GM12873 (cell line): ENCODE results near the gene MYNN.

Experiments
- TF ChIP-seq, protein P1 (sequence below): IDR thresholded peaks from 2 replicates; pipeline ENCODE4 v1.5.1; 2012; ENCODE audit warnings: low read depth, mild to moderate bottlenecking, moderate library complexity, low read length, control low read depth; ENCODE audit not compliant: insufficient read depth; ENCODE audit errors: missing control alignments

Gene MYNN

GRCh38 chr3:169838511-169839030 is 65.4 kb downstream of the MYNN start:
- TF ChIP-seq, protein P1, sequence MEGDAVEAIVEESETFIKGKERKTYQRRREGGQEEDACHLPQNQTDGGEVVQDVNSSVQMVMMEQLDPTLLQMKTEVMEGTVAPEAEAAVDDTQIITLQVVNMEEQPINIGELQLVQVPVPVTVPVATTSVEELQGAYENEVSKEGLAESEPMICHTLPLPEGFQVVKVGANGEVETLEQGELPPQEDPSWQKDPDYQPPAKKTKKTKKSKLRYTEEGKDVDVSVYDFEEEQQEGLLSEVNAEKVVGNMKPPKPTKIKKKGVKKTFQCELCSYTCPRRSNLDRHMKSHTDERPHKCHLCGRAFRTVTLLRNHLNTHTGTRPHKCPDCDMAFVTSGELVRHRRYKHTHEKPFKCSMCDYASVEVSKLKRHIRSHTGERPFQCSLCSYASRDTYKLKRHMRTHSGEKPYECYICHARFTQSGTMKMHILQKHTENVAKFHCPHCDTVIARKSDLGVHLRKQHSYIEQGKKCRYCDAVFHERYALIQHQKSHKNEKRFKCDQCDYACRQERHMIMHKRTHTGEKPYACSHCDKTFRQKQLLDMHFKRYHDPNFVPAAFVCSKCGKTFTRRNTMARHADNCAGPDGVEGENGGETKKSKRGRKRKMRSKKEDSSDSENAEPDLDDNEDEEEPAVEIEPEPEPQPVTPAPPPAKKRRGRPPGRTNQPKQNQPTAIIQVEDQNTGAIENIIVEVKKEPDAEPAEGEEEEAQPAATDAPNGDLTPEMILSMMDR, result no peak
